Kidney epithelial cell (primary cell): Measurements from ENCODE around the gene WNT3A. TPM values are rescaled to one million over a fixed set of nuclear protein-coding genes. Genes with fewer than 3 reads are reported as not detected.

Experiments used
- DNase-seq: peaks from one replicate; pipeline ENCODE4 v3.0.0-alpha.2; 2010; ENCODE audit warnings: low read depth
- H3K27me3 ChIP-seq: 2 replicates; pipeline ENCODE4 v1.6.0; 2011; ENCODE audit warnings: low read length; ENCODE audit not compliant: control insufficient read depth, insufficient read depth
- H3K36me3 ChIP-seq: 2 replicates; pipeline ENCODE4 v1.5.1; 2011; ENCODE audit warnings: low read length; ENCODE audit not compliant: control insufficient read depth, insufficient read depth
- H3K4me3 ChIP-seq: 2 replicates; pipeline ENCODE4 v1.5.1; 2011; ENCODE audit warnings: low read depth, mild to moderate bottlenecking, control low read depth, low read length
- CTCF ChIP-seq: IDR thresholded peaks from 2 replicates; pipeline ENCODE4 v1.5.1; 2011; ENCODE audit warnings: mild to moderate bottlenecking, moderate library complexity, low read length, control low read depth, inconsistent platforms; ENCODE audit not compliant: insufficient read depth, poor library complexity, severe bottlenecking
- total RNA-seq: library from RNA; depleted of rRNA; stranded (reverse); fragments of >200 nt; gene quantifications from 2 replicates; pipeline ENCODE4 v1.2.3, GENCODE V29; 2015

The WNT3A gene
- total RNA-seq, 1 donor from 2014 or later = not detected

GRCh38 chr1:228082214-228082917, 75.6 kb downstream of the WNT3A start, which contains the start of gene ARF1:
TSS of gene ARF1 (plus strand) at chr1:228082708. CDS start at chr1:228097115, 14,407 bp downstream.
- Histone ChIP-seq H3K4me3 (peak within 1 kb of the TSS; percentile 97), H3K27me3 (no peaks in the 10 kb centered on the region), H3K36me3 (no peaks in the 10 kb centered on the region)
- DNase-seq = peak; percentile 58
- no peak for TF ChIP-seq CTCF

- Histone ChIP-seq H3K36me3 (no peaks in the 10 kb centered on the region), H3K4me3 (peak overlapping the region; percentile 97), H3K27me3 (no peaks in the 10 kb centered on the region)
- no peak for TF ChIP-seq CTCF
- no peak for DNase-seq
These were observed 76.4 kb downstream of the WNT3A start for GRCh38 chr1:228082918-228083870.

GRCh38 chr1:228083871-228084278, 77.1 kb downstream of the WNT3A start:
- TF ChIP-seq CTCF = no peak
- Histone ChIP-seq H3K4me3 (peak overlapping the region; percentile 97), H3K36me3 (no peaks in the 10 kb centered on the region), H3K27me3 (no peaks in the 10 kb centered on the region)
- no peak for DNase-seq

GRCh38 chr1:228084325-228084724, 77.5 kb downstream of the WNT3A start:
- Histone ChIP-seq H3K4me3 (peak overlapping the region; percentile 97), H3K27me3 (no peaks in the 10 kb centered on the region), H3K36me3 (no peaks in the 10 kb centered on the region)
- DNase-seq = no peak
- TF ChIP-seq CTCF = no peak

GRCh38 chr1:228084797-228085196, 78.0 kb downstream of the WNT3A start:
- H3K27me3 ChIP-seq = no peaks in the 10 kb centered on the region
- DNase-seq = no peak
- no peaks in the 10 kb centered on the region for H3K36me3 ChIP-seq
- H3K4me3 ChIP-seq = no peak overlapping the region
- TF ChIP-seq CTCF = no peak
